Peyer's patch (tissue), 4 donors: Measurements from ENCODE around the gene GPATCH1. TPM values are rescaled to one million over a fixed set of nuclear protein-coding genes. Genes with fewer than 3 reads are reported as not detected.

Experiments used
- DNase-seq, 3 donors: peaks; one replicate each; pipeline ENCODE4 v3.0.0-alpha.2; 2017 to 2019
- H3K27ac ChIP-seq, 4 donors: fragments of 200-600 bp; sonication (generic); one replicate each; pipeline ENCODE4 v1.5.1; 2016 to 2019
- H3K27me3 ChIP-seq, 2 donors: fragments of 200-600 bp; sonication (generic); one replicate each; pipeline ENCODE4 v1.5.1; 2019
- H3K36me3 ChIP-seq, 3 donors: fragments of 200-600 bp; sonication (generic); one replicate each; pipeline ENCODE4 v1.5.1; 2016 to 2019
- H3K4me1 ChIP-seq, 4 donors: fragments of 200-600 bp; sonication (generic); one replicate each; pipeline ENCODE4 v1.5.1; 2016 to 2019
- H3K4me3 ChIP-seq, 4 donors: fragments of 200-600 bp; sonication (generic); 1 replicate in 3 of 4; 2 replicates in 1 of 4; pipeline ENCODE4 v1.5.1; 2016 to 2019; ENCODE audit warnings: mild to moderate bottlenecking in 1 of 4
- H3K9me3 ChIP-seq, 4 donors: fragments of 200-600 bp; sonication (generic); one replicate each; pipeline ENCODE4 v1.5.1; 2016 to 2019; ENCODE audit warnings: mild to moderate bottlenecking in 1 of 4
- POLR2A ChIP-seq, 2 donors: fragments of 450-650 bp; IDR thresholded peaks; one replicate each; pipeline ENCODE4 v1.5.1; 2017; ENCODE audit warnings: antibody characterized with exemption in 2 of 2, mild to moderate bottlenecking in 2 of 2, moderate library complexity in 2 of 2
- total RNA-seq, 4 donors: library from RNA; depleted of rRNA; stranded (reverse); fragments of >200 nt; gene quantifications; one replicate each; pipeline ENCODE4 v1.1.0, GENCODE V29; 2016
- TF ChIP-seq, protein P1 (sequence below), 6 experiments: fragments of 450-650 bp in 4 of 6; fragments of 200-600 bp in 2 of 6; sonication (generic) in 1 of 6; IDR thresholded peaks; one replicate each; pipeline ENCODE4 v1.5.1; 2017 to 2019; ENCODE audit warnings: antibody characterized with exemption in 6 of 6, mild to moderate bottlenecking in 3 of 6, moderate library complexity in 1 of 6

GPATCH1 gene
- total RNA-seq, 4 donors from 2014 or later = 10.2 to 28.9 (median 19.5) TPM

- Histone ChIP-seq H3K4me3 (no peak overlapping the region), H3K9me3 (no peaks in the 10 kb centered on the region), H3K27ac (no peak overlapping the region), H3K36me3 (no peaks in the 10 kb centered on the region), H3K27me3 (no peaks in the 10 kb centered on the region), H3K4me1 (peaks cover 0 to 13% (median 0%) of the 10 kb centered on the region in 4 donors)
- TF ChIP-seq POLR2A (IDR thresholded peaks at IDR 0.05) = no peak
- TF ChIP-seq, protein P1, sequence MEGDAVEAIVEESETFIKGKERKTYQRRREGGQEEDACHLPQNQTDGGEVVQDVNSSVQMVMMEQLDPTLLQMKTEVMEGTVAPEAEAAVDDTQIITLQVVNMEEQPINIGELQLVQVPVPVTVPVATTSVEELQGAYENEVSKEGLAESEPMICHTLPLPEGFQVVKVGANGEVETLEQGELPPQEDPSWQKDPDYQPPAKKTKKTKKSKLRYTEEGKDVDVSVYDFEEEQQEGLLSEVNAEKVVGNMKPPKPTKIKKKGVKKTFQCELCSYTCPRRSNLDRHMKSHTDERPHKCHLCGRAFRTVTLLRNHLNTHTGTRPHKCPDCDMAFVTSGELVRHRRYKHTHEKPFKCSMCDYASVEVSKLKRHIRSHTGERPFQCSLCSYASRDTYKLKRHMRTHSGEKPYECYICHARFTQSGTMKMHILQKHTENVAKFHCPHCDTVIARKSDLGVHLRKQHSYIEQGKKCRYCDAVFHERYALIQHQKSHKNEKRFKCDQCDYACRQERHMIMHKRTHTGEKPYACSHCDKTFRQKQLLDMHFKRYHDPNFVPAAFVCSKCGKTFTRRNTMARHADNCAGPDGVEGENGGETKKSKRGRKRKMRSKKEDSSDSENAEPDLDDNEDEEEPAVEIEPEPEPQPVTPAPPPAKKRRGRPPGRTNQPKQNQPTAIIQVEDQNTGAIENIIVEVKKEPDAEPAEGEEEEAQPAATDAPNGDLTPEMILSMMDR (IDR thresholded peaks at IDR 0.05) = no peak
- no peak for DNase-seq
Observed at GRCh38 chr19:33066543-33066942, 14.4 kb upstream of the GPATCH1 start.

- Histone ChIP-seq H3K27me3 (no peaks in the 10 kb centered on the region), H3K36me3 (no peaks in the 10 kb centered on the region), H3K27ac (no peak overlapping the region), H3K4me1 (peaks cover 0 to 13% (median 0%) of the 10 kb centered on the region in 4 donors), H3K9me3 (no peaks in the 10 kb centered on the region), H3K4me3 (no peak overlapping the region)
- TF ChIP-seq, protein P1 (IDR thresholded peaks at IDR 0.05) = no peak
- no peak for TF ChIP-seq POLR2A (IDR thresholded peaks at IDR 0.05)
- no peak for DNase-seq
Observed at GRCh38 chr19:33067121-33067520, 13.9 kb upstream of the GPATCH1 start.

DNA sequence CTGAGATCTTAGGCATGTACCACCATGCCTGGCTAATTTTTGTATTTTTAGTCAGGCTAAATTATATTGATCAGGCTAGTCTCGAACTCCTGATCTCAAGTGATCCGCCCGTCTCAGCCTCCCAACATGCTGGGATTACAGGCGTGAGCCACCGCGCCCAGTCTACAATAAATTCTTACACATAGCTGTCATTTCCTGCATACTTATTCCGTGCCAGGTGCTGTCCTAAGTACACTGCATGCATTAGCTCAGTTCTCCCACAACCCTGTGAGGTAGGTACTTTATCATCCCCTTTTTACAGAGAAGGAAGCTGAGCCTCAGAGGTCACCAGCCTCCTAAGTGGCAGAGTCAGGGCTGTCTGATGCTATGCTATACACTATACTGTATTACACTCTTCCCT, 9.1 kb upstream of the GPATCH1 start:
- H3K4me3 ChIP-seq = no peak overlapping the region
- no peaks in the 10 kb centered on the region for H3K27me3 ChIP-seq
- no peaks in the 10 kb centered on the region for H3K36me3 ChIP-seq
- TF ChIP-seq, protein P1 (IDR thresholded peaks at IDR 0.05) = no peak
- no peak for TF ChIP-seq POLR2A (IDR thresholded peaks at IDR 0.05)
- no peaks in the 10 kb centered on the region for H3K9me3 ChIP-seq
- peak in 1 of 3 donors; percentile 65 for DNase-seq
- no peaks in the 10 kb centered on the region for H3K4me1 ChIP-seq
- peak overlapping the region in 1 of 4 donors; percentile 65 for H3K27ac ChIP-seq

DNA sequence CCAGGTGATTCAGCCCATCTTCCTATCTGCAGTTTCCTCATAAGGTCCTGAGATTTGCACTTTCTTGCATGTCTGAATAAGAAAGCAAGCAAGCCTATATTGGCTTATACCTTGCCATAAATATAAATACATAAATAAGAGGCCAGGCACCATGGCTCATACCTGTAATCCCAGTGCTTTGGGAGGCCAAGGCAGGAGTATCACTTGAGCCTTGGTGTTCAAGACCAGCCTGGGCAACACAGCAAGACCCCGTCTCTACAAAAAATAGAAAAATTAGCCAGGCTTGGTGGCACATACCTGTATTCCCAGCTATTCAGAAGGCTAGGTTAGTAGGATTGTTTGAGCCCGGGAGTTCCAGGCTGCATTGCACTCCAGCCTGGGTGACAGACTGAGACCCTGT, 5.5 kb upstream of the GPATCH1 start:
- H3K4me3 ChIP-seq = no peak overlapping the region
- H3K4me1 ChIP-seq = peaks cover 0 to 16% (median 0%) of the 10 kb centered on the region in 4 donors
- no peaks in the 10 kb centered on the region for H3K36me3 ChIP-seq
- no peak overlapping the region for H3K27ac ChIP-seq
- H3K9me3 ChIP-seq = no peaks in the 10 kb centered on the region
- no peak for TF ChIP-seq POLR2A (IDR thresholded peaks at IDR 0.05)
- TF ChIP-seq, protein P1 (IDR thresholded peaks at IDR 0.05) = no peak
- no peaks in the 10 kb centered on the region for H3K27me3 ChIP-seq
- no peak for DNase-seq

DNA sequence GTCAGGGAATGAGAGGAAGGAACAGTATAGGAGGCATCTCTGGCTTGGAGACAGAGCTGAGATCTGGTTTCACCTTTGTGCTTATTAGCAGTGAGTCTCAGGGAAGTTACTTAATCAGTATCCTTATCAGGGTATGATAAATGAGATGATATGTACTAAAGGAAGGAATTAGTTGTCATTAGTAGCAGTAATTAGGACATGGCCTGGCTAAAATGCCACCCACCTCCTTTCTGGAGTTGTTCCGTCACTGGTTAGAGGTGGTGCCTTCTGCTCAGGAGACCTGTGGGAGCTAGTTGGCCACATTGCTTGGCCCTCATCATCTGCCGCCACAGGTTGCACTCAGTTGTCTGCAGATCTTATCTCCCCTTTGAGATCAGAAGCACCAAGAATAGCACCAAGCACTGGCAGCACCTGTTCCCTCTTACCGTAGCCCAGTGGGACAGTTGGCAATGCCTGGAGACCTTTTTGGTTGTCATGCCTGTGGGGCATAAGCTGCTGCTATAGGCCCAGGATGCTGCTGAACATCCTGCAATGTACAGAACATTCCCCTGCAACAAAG, 4.7 kb downstream of the GPATCH1 start:
- DNase-seq = no peak
- Histone ChIP-seq H3K4me3 (no peak overlapping the region), H3K27ac (peak overlapping the region in 1 of 4 donors; percentile 51), H3K4me1 (peaks cover 0 to 12% (median 6%) of the 10 kb centered on the region in 4 donors), H3K9me3 (no peaks in the 10 kb centered on the region), H3K27me3 (no peaks in the 10 kb centered on the region), H3K36me3 (peaks cover 0 to 25% (median 0%) of the 10 kb centered on the region in 3 donors)
- no peak for TF ChIP-seq POLR2A (IDR thresholded peaks at IDR 0.05)
- TF ChIP-seq, protein P1 (IDR thresholded peaks at IDR 0.05) = no peak
